GF-D8 (cell line): Measurements from ENCODE around the gene COL4A3.
"Not testable (repeated sequence)": the region's sequence is repeated elsewhere in the genome, so short reads cannot be mapped to it uniquely, and the experiment has no call there.

ENCODE experiments used
- DNase-seq: peaks from one replicate; lab custom pipeline; 2025; lab: John Stamatoyannopoulos, UW

Gene COL4A3

DNA sequence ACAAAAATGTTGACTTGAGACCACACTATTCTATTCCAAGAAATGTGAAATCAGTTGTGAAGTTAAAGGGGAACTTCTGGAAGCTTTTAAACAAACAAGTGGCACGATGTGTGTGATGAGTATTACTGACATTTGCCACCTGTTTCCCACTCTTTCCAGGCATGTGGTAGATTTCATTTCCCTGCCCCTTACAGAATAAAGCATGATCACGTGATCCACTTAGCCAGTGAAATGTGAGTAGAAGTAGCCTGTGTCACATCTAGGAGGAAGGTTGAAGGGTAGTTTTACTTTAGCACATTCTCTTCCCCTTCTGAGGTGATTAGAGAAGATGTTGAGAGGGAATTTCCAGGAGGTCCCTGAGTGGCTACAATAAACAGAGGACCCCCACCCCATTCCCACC is 4.3 kb upstream of the COL4A3 start:
- DNase-seq, result no peak

DNA sequence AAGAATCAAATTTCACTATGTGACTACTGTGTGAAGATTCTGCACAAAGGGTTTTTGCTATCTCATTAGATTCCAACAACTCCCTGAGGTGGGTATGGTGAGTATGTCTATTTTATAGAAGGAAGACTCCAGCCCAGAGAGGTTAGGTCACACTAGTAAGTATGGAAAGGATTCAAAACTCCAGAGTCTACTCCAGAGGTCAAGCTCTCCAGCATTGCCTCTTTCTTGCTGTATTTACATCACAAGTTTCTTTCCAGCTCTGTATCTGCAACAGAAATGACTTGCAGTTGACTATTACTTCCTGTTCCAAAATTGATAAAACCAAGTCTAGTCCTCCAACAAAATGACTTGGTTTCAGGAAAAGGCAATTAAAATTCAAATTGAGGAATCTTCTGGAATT is 2.5 kb upstream of the COL4A3 start:
- no peak for DNase-seq

DNA sequence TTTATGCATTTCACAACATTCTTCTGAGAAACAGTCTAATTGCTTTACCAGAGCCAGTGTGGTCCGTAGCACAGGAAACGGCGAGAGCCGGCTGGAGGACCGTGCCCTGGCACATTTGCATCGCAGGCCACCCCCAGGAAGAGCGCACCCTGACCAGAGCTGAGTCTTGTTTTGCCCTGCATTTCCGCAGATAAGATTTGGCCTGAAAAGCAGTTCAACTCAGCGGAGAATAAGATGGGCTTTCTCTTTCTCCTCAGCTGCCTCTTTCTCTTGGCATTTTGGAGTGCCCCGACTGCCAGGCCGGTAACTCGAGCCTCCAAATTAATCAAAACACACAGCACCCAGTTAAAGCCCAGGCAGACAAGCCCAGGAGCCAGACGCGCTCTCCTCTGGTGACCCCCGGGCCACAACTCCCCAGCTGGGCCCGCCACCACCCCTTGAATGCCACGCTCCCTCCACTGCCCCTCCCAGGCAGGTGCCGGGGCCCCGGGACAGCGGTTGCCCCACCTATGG is 883 bp upstream of the COL4A3 start:
- DNase-seq, result no peak

DNA sequence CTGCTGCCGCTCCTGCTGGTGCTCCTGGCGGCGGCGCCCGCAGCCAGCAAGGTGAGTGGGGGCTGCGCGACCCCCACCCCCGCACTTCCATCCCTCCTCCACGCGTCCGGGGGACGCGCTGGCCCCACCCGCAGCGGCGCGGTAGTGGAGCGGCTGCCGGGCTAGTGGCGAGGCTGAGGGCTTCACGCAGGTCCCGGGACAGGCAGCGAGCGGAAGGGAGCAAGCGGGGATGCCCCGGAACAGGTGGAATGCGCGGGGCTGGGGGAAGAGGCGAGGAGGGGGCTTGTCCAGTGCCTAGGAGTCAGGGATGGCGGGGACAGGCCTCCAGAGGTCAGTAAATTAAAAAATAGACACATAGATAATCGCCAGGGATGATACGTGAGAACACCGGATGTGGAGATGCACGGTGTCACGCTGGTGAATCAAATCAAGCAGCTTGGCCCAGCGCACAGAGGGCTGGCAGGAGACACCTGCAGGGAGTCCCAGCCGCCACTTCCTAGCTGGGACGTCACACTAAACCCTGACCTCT is 403 bp downstream of the COL4A3 start:
- no peak for DNase-seq

GRCh38 chr2:227171779-227172178 is 7.4 kb downstream of the COL4A3 start:
- not testable (repeated sequence) for DNase-seq

- no peak for DNase-seq
Observed at GRCh38 chr2:227177592-227178336, 13.3 kb downstream of the COL4A3 start.

GRCh38 chr2:227179988-227180685 is 15.7 kb downstream of the COL4A3 start:
- DNase-seq, result no peak

DNA sequence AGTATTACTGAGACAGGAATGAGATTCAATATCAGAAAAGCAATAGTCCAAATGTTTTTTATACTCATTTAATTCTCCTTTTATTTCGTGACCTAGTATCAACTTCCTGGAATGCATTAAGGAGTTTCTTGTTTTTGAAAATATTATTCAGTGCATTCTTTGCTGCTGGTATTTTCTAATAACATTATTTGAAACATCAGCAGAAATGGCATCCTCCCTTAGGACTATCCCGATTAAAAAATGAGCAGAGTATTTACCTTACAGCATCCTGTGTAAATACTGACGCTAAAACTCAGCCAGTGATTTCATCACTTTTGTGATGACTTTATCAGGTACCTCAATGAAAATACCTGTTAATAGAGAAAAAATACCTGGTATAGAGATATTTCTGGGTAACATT is 16.3 kb downstream of the COL4A3 start:
- no peak for DNase-seq

GRCh38 chr2:227182765-227183164 is 18.3 kb downstream of the COL4A3 start:
- no peak for DNase-seq

GRCh38 chr2:227183657-227184367 is 19.4 kb downstream of the COL4A3 start:
- no peak for DNase-seq

GRCh38 chr2:227185615-227186232 is 21.3 kb downstream of the COL4A3 start:
- DNase-seq, result no peak

DNA sequence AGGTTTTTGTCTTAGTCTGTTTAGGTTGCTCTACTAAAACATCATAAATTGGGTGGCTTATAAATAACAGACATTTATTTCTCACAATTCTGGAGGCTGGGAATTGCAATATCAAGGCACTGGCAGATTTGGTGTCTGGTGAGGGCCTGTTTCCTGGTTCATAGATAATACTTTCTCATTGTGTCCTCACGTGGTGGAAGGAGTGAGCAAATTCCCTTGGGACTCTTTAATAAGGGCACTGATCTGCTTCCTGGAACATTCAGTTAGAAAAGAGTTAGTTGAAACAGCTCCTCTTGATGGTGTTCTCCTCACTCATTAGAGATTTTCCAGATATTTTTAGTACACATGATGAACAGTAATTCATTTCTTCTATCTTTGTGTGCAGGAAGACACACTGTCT is 22.3 kb downstream of the COL4A3 start:
- DNase-seq, result no peak

GRCh38 chr2:227188292-227188691 is 23.9 kb downstream of the COL4A3 start:
- no peak for DNase-seq

- no peak for DNase-seq
Observed at GRCh38 chr2:227191367-227191766, 26.9 kb downstream of the COL4A3 start.

GRCh38 chr2:227192491-227192890 is 28.1 kb downstream of the COL4A3 start:
- no peak for DNase-seq

GRCh38 chr2:227194219-227194618 is 29.8 kb downstream of the COL4A3 start:
- DNase-seq, result no peak

- no peak for DNase-seq
Observed at GRCh38 chr2:227198866-227199265, 34.4 kb downstream of the COL4A3 start.

DNA sequence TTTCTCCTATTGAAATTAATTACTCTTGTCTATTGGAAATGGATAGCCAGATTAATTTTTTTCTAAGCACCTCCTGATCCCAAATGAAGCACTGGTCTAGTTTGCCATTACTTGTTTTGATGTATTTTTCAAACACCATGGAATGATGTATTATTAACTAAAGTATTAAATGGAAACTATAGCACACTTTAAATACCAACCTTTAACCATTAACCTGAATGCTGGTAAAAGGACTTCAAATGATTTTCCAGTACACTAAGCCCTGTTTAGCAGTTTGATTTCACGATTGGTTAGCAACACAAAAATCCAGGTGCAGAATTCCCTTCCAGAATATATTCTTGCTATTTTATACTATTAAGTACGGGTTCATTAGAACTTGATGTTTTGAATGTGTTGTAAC is 37.3 kb downstream of the COL4A3 start:
- no peak for DNase-seq

- DNase-seq, result no peak
Observed at GRCh38 chr2:227204452-227204851, 40.0 kb downstream of the COL4A3 start.

DNA sequence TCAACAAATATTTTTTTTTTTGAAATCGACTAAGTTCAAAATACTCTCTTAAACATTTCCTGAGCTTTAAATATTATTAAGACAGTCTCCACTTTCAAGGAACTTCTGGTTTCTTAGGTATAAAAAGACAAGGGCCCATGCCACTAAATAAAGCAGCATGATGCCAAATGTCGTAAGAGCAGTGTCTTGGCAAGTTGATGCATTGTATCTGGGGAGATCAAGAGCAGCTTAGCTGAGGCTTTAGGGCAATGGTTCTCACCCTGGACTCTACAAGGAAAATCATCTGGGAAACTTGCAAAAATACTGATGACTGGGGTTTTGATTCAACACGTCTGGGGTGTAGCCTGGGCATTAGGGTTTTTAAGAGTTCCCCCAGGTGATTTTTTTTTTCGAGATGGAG is 41.3 kb downstream of the COL4A3 start:
- DNase-seq, result no peak

GRCh38 chr2:227206406-227206805 is 42.0 kb downstream of the COL4A3 start:
- DNase-seq, result no peak

DNA sequence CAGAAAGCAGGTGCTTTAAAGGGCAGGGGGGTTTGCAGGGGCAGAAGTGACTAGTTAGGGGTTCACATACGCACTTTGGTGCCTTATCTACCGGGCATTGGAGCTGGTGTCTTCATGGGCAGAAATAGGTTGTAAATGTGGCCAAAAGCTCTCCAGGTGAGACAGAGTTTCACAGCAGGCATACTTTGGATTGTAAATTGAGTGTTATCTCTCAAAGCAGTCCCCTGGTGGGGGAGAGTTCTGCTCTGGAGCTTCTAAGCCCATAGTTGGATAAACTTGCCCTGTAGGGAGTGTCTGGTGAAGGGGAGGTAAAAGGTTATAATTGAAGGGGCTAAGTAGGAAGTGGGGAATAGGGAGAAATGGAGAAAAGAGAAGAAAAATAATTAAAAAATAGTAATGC is 43.1 kb downstream of the COL4A3 start:
- DNase-seq, result no peak
